GM18861 (cell line): Measurements from ENCODE around the gene HSD11B1L.

ENCODE experiments used
- ATAC-seq: cut with Tn5 transposase; IDR thresholded peaks from one replicate; pipeline ENCODE4 v1.9.1; 2021; ENCODE audit not compliant: unreplicated experiment

Gene HSD11B1L

GRCh38 chr19:5680437-5681368, at the start of gene HSD11B1L, which contains the start of gene MICOS13:
TSS of gene HSD11B1L (plus strand) at chr19:5681027. CDS start at chr19:5684833, 3,806 bp downstream.
TSS of gene MICOS13 (minus strand) at chr19:5680516. CDS start at chr19:5680486, 30 bp downstream.
- ATAC-seq: peak; percentile 76

GRCh38 chr19:5631567-5632240, 49.1 kb upstream of the HSD11B1L start:
- ATAC-seq: no peak

- no peak for ATAC-seq
Measured at GRCh38 chr19:5632241-5632612, 48.6 kb upstream of the HSD11B1L start.

- ATAC-seq: no peak
Measured at GRCh38 chr19:5632657-5633056, 48.2 kb upstream of the HSD11B1L start.

GRCh38 chr19:5635427-5635826, 45.4 kb upstream of the HSD11B1L start:
- no peak for ATAC-seq

GRCh38 chr19:5637971-5638370, 42.9 kb upstream of the HSD11B1L start:
- no peak for ATAC-seq

GRCh38 chr19:5641171-5641570, 39.7 kb upstream of the HSD11B1L start:
- no peak for ATAC-seq

- ATAC-seq: no peak
Measured at GRCh38 chr19:5642204-5642603, 38.6 kb upstream of the HSD11B1L start.

GRCh38 chr19:5643060-5643459, 37.8 kb upstream of the HSD11B1L start:
- no peak for ATAC-seq

- ATAC-seq: no peak
Measured at GRCh38 chr19:5644037-5644436, 36.8 kb upstream of the HSD11B1L start.

GRCh38 chr19:5645409-5645808, 35.4 kb upstream of the HSD11B1L start:
- no peak for ATAC-seq

- ATAC-seq: no peak
Measured at GRCh38 chr19:5646703-5647102, 34.1 kb upstream of the HSD11B1L start.

- ATAC-seq: no peak
Measured at GRCh38 chr19:5648464-5648863, 32.4 kb upstream of the HSD11B1L start.

GRCh38 chr19:5651361-5651760, 29.5 kb upstream of the HSD11B1L start:
- ATAC-seq: no peak

- no peak for ATAC-seq
Measured at GRCh38 chr19:5652261-5652660, 28.6 kb upstream of the HSD11B1L start.

- no peak for ATAC-seq
Measured at GRCh38 chr19:5654931-5655330, 25.9 kb upstream of the HSD11B1L start.

GRCh38 chr19:5655412-5655811, 25.4 kb upstream of the HSD11B1L start:
- ATAC-seq: no peak

- no peak for ATAC-seq
Measured at GRCh38 chr19:5661483-5661882, 19.3 kb upstream of the HSD11B1L start.

GRCh38 chr19:5663904-5664303, 16.9 kb upstream of the HSD11B1L start:
- ATAC-seq: no peak

- ATAC-seq: no peak
Measured at GRCh38 chr19:5664515-5664914, 16.3 kb upstream of the HSD11B1L start.

GRCh38 chr19:5665781-5666513, 14.9 kb upstream of the HSD11B1L start:
- no peak for ATAC-seq
